GM18951 (cell line): ENCODE data around the gene REEP3.
"Not testable (repeated sequence)": the region's sequence is repeated elsewhere in the genome, so short reads cannot be mapped to it uniquely, and the experiment has no call there.

ENCODE experiments used
- POLR2A ChIP-seq: IDR thresholded peaks from 4 replicates; pipeline ENCODE4 v1.6.1; 2011; ENCODE audit warnings: mild to moderate bottlenecking; ENCODE audit not compliant: insufficient read length, insufficient read depth; ENCODE audit errors: extremely low read depth
- in situ Hi-C: fragments of 300-500 bp; cut with MboI; formaldehyde crosslinking; loops from one replicate; pipeline ENCODE4 v1.12.0; 2022; ENCODE audit warnings: low sequenced_read_pairs, mixed read lengths, inconsistent platforms; ENCODE audit not compliant: unreplicated experiment

The REEP3 gene

DNA sequence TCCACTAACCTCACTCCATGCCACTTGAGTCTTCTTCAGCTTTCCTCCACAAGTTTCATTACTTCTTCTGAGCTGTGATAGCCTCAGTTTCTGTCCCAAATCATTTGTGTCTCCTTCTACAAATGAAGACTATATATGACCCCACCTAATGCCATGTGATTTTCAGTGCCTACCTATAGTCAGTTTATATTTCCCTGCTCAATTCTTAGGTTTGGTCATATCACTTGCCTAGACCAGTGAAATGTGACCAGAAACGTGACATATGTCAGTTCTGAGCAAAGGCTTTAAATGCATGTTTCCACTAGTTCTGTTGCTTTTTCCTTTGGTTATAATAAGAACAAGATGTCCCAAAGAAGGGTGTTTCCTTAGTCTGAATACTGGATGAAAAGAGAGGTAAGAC lies 24.6 kb upstream of the REEP3 start:
- in situ Hi-C loops, result no loop called here

DNA sequence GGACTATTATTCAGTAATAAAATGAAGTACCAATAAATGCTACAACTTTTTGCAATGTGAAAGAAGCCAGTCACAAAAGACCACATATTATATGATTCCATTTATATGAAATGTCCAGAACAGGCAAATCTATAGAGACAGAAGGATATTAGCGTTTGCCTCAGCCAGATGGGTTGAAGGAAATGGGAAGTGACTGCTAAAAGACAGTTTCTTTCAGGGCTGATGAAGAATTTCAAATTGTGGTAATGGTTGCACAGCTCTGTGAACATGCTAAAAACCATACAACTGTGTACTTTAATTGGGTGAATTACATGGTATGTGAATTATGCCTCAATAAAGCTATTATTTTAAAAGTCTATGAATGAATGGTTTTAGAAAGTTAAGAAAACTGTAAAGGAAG lies 23.9 kb upstream of the REEP3 start:
- in situ Hi-C loops, result no loop called here
- TF ChIP-seq POLR2A, result no peak

More for the DNA sequence above, 24.6 kb upstream of the REEP3 start:
- no peak for TF ChIP-seq POLR2A

DNA sequence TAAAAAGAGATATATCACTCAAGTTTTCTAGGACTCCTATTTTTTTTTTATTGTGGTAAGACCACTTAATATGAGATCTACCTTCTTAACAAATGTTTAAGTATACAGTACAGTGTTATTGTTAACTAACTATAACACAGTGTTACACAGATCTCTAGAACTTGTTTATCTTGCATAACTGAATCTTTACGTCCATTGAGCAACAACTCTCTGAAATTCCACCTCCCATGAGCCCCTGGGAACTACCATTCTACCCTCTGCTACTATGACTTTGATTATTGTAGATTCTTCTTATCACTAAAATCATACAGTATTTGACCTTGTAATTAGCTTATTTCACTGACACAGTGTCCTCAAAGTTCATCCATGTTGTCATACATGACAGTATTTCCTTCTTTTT lies 22.5 kb upstream of the REEP3 start:
- TF ChIP-seq POLR2A, result no peak
- in situ Hi-C loops, result no loop called here

- in situ Hi-C loops, result not testable (repeated sequence)
Measured at GRCh38 chr10:63500551-63500950, 20.6 kb upstream of the REEP3 start.

- no peak for TF ChIP-seq POLR2A
- in situ Hi-C loops, result no loop called here
Measured at GRCh38 chr10:63501954-63502353, 19.2 kb upstream of the REEP3 start.

DNA sequence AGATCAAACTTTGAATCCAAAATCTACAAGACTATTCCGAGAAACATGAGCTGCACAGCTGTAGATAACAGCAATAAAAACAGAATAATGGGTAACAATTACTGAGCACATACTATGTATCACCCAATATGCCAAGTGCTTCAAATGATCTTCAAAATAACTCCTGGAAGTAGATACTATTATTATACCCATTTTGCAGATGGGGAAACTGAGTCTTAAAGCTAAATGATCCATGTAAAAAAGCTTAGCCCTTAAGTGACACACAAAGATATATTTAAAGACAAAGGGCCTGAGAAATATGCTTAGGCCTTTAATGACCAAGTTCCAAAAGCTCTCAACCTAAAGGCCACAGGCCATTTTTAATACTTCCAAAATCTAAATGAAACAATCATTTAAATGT lies 18.4 kb upstream of the REEP3 start:
- in situ Hi-C loops, result no loop called here

GRCh38 chr10:63503395-63503794 lies 17.8 kb upstream of the REEP3 start:
- in situ Hi-C loops, result no loop called here

More for the DNA sequence above, 18.4 kb upstream of the REEP3 start:
- TF ChIP-seq POLR2A, result no peak

DNA sequence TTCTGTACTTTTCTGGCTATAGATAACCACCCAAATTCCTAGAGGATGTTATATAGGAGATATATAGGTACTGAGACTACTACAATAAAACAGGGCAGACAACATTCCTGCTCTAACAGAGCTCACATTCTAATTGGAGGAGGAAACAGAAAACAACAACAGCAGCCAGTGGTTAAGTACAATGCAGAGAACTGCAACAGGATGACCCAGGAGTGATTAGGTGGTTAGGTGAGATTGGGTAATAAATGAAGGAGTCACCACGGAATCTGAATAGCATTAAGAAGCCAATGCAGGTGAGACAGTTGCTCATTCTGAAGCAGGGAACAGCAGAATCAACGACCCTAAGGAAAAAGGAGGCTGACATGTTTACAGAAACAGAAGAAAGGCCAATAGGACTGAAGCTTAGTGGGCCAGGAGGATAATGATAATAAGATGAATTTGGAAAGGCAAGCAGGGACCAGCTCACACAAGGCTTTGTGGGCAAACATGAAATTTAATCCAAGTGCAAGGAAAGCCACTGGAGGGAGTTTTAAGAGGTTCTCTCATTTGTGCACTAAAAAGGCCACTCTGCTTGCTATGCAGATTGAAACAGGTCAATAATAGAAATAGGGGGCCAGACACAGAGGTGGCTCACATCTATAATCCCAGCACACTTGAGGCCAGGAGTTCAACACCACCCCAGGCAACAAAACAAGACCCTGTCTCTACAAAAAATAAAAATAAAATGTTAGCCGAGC lies 16.9 kb upstream of the REEP3 start:
- no peak for TF ChIP-seq POLR2A
- in situ Hi-C loops, result no loop called here

More at GRCh38 chr10:63503395-63503794, 17.8 kb upstream of the REEP3 start:
- TF ChIP-seq POLR2A, result no peak

DNA sequence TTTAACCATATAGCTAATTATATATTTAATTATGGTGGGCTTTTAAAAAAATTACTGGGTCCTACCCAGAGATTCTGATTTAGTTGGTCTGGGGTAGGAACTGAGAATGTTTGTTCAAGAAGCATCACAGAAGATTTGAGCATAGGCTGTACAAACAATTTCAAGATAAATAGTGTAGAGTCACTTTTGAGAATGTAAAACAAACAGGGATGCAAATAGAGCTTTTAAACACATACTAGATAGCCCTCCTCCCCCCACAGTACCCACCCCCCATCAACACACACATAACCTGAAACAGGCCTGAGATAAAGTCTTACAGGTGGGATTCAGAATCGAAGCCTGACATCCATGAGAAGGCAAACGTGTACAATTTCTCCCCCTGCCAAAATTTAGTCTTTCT lies 15.6 kb upstream of the REEP3 start:
- TF ChIP-seq POLR2A, result no peak
- in situ Hi-C loops, result no loop called here

GRCh38 chr10:63506554-63506953 lies 14.6 kb upstream of the REEP3 start:
- TF ChIP-seq POLR2A, result no peak
- in situ Hi-C loops, result no loop called here

DNA sequence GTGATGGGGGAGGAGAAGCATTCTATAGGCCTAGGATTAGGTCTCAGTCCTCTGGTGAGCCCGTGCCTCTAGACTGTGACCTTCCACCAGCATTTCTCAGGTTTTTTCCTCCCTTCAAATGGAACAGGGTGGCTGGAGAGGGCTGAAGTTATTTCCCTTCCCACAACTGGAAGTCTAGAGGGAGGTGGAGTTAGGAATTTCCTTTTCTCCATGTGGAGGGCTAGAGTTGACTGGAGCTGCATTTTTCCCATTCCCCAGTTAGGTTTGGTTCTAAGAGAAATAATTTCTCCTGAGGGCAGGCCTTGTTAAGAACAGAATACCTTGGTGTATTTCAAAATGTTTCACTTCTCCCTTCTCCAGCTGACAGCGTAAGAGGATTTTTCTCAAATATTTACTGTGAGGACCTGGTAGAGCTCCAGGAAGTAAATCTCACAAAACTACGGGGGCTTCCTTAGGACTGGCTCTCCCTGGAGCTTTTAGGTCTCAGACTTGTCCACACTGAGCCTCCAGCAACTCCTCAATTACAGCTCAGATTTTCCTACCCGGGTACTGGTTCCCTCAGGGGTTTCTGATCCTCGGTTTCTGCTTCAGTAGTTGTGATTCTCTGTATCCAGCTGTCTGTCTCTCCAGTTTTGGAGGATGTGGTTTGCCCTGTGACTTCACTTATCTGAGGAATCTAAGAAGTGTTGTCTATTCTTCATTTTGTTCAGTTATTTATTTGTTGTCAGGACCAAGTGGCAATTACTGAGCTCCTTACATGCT lies 6.0 kb upstream of the REEP3 start:
- TF ChIP-seq POLR2A, result no peak
- in situ Hi-C loops, result no loop called here

GRCh38 chr10:63516207-63516606 lies 5.0 kb upstream of the REEP3 start:
- TF ChIP-seq POLR2A, result no peak
- in situ Hi-C loops, result no loop called here

GRCh38 chr10:63518690-63519288 lies 2.4 kb upstream of the REEP3 start:
- TF ChIP-seq POLR2A, result no peak
- in situ Hi-C loops, result no loop called here
